Measurements from ENCODE around the gene PPP2R5A.

DNA sequence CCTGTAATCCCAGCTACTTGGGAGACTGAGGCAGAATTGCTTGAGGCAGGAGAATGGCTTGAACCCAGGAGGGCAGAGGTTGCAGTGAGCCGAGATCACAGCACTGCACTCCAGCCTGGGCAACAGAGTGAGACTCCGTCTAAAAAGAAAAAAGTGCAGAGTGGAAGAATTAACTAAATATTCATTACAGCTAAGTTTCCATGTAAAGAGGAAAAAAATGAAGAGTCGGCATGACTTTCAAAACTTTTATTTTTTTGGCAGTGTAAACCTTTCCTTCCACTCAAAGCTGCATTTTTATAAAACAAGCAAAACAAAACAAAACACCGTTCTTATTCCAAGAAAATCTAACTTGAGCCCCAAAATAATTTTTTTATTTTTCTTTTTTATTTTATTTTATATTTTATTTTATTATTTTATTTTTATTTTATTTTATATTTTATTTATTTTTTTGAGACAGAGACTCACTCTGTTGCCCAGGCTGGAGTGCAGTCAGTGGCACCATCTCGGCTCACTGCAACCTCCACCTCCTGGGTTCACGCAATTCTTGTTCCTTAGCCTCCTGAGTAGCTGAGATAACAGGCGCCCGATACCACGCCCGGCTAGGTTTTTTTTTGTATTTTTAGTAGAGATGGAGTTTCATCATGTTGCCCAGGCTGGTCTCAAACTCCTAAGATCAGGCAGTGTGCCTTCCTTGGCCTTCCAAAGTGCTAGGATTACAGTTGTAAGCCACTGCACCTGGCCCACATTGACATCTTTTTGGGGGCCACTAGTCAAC lies 66.6 kb downstream of the PPP2R5A start:
- TF ChIP-seq, protein P1, sequence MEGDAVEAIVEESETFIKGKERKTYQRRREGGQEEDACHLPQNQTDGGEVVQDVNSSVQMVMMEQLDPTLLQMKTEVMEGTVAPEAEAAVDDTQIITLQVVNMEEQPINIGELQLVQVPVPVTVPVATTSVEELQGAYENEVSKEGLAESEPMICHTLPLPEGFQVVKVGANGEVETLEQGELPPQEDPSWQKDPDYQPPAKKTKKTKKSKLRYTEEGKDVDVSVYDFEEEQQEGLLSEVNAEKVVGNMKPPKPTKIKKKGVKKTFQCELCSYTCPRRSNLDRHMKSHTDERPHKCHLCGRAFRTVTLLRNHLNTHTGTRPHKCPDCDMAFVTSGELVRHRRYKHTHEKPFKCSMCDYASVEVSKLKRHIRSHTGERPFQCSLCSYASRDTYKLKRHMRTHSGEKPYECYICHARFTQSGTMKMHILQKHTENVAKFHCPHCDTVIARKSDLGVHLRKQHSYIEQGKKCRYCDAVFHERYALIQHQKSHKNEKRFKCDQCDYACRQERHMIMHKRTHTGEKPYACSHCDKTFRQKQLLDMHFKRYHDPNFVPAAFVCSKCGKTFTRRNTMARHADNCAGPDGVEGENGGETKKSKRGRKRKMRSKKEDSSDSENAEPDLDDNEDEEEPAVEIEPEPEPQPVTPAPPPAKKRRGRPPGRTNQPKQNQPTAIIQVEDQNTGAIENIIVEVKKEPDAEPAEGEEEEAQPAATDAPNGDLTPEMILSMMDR (IDR thresholded peaks at IDR 0.05; ENCODE audit: poor library complexity) = no peak
- TF ChIP-seq EZH2 (IDR thresholded peaks at IDR 0.05; ENCODE audit: borderline replicate concordance) (no peak), EZH2phosphoT487 (IDR thresholded peaks at IDR 0.05; ENCODE audit: low read depth, severe bottlenecking, unreplicated experiment) (no peak)
